ENCODE results near the gene ZNF407.

GRCh38 chr18:74774486-74774885 lies 176.8 kb downstream of the ZNF407 start:
- TF ChIP-seq CTCF (IDR thresholded peaks at IDR 0.05; ENCODE audit: low read depth, low read length, missing input control) (no peak), REST (IDR thresholded peaks at IDR 0.05) (no peak), HNF4G (IDR thresholded peaks at IDR 0.05) (no peak), SP1 (IDR thresholded peaks at IDR 0.05) (no peak), TAF1 (conservative IDR thresholded peaks at IDR 0.05) (no peak), RAD21 (IDR thresholded peaks at IDR 0.05) (no peak), ATF3 (IDR thresholded peaks at IDR 0.05) (no peak), YY1 (IDR thresholded peaks at IDR 0.05) (no peak), EGR1 (IDR thresholded peaks at IDR 0.05; ENCODE audit: low read depth in 2 of 2) (no peak)
